SH-SY5Y (cell line): ENCODE measurements around the gene MUC20.

Experiments
- GATA2 ChIP-seq: IDR thresholded peaks from 2 replicates; pipeline ENCODE4 v1.6.1; 2011; ENCODE audit warnings: mild to moderate bottlenecking, low read depth, low read length
- GATA3 ChIP-seq: IDR thresholded peaks from 2 replicates; pipeline ENCODE4 v1.6.1; 2011; ENCODE audit warnings: low read depth, mild to moderate bottlenecking, low read length, moderate library complexity

- no peak for TF ChIP-seq GATA2
- TF ChIP-seq GATA3, result no peak
These were observed 19.5 kb upstream of the MUC20 start for GRCh38 chr3:195701042-195701915.
